Endodermal cell (in vitro differentiated cells): ENCODE data around the gene SSBP4. TPM values are rescaled to one million over a fixed set of nuclear protein-coding genes. Genes with fewer than 3 reads are reported as not detected.

Source experiments
- DNase-seq: peaks from one replicate; pipeline ENCODE4 v3.0.0-alpha.2; 2017
- H3K27ac ChIP-seq: 2 replicates; pipeline ENCODE4 v1.5.1; 2013; ENCODE audit warnings: mild to moderate bottlenecking, low read depth, low read length, moderate library complexity
- H3K27me3 ChIP-seq: 2 replicates; pipeline ENCODE4 v1.6.1; 2013; ENCODE audit warnings: mild to moderate bottlenecking, low read length, moderate library complexity; ENCODE audit not compliant: insufficient read depth, control insufficient read depth, poor library complexity, severe bottlenecking
- H3K36me3 ChIP-seq: 2 replicates; pipeline ENCODE4 v1.7.0; 2013; ENCODE audit warnings: mild to moderate bottlenecking, low read length, moderate library complexity; ENCODE audit not compliant: control insufficient read depth, insufficient read depth
- H3K4me1 ChIP-seq: one replicate; pipeline ENCODE4 v1.7.0; 2013; ENCODE audit warnings: low read length; ENCODE audit not compliant: control insufficient read depth, insufficient read depth
- H3K4me3 ChIP-seq: 2 replicates; pipeline ENCODE4 v1.5.1; 2013; ENCODE audit warnings: mild to moderate bottlenecking, low read length, moderate library complexity
- H3K9ac ChIP-seq: 2 replicates; pipeline ENCODE4 v1.6.1; 2013; ENCODE audit warnings: mild to moderate bottlenecking, low read length, moderate library complexity; ENCODE audit not compliant: poor library complexity, severe bottlenecking; ENCODE audit errors: extremely low read depth
- H3K9me3 ChIP-seq: 2 replicates; pipeline ENCODE4 v1.6.1; 2013; ENCODE audit warnings: mild to moderate bottlenecking, low read length, moderate library complexity; ENCODE audit not compliant: control insufficient read depth
- H3K27ac Mint-ChIP-seq: 2 replicates; pipeline ENCODE4 v1.8.0; 2020; ENCODE audit warnings: mixed read lengths
- H3K27me3 Mint-ChIP-seq: 2 replicates; pipeline ENCODE4 v1.8.0; 2021; ENCODE audit warnings: mild to moderate bottlenecking, mixed read lengths; ENCODE audit not compliant: insufficient read depth
- H3K36me3 Mint-ChIP-seq: 2 replicates; pipeline ENCODE4 v1.8.0; 2020; ENCODE audit warnings: low read depth, mixed read lengths
- H3K4me1 Mint-ChIP-seq: 2 replicates; pipeline ENCODE4 v1.8.0; 2020; ENCODE audit warnings: mixed read lengths
- H3K4me3 Mint-ChIP-seq: 2 replicates; pipeline ENCODE4 v1.8.0; 2020; ENCODE audit warnings: mild to moderate bottlenecking, moderate library complexity, mixed read lengths
- H3K9me3 Mint-ChIP-seq: 2 replicates; pipeline ENCODE4 v1.8.0; 2020; ENCODE audit warnings: mild to moderate bottlenecking, mixed read lengths
- WGBS, 2 experiments: methylation state at CpG; one replicate each; pipeline versions ENCODE4 v1.1.5 to v1.1.7; 2013; ENCODE audit warnings: missing lambda C conversion rate in 2 of 2, mixed read lengths in 1 of 2; ENCODE audit not compliant: insufficient coverage in 1 of 2, insufficient read length in 1 of 2; 5-methylcytosine and 5-hydroxymethylcytosine counted together
- total RNA-seq, 2 donors: library from RNA; stranded (reverse); fragmentation: NEBNext Ultra II Directional in 1 of 2; extraction: Animal tissue kit (Norgen Biotek cat#: 25700) in 1 of 2; gene quantifications; 2 replicates in 1 of 2; 3 replicates in 1 of 2; pipeline ENCODE4 v1.2.1, GENCODE V29; 2021
- TF ChIP-seq, protein P1 (sequence below): fragments of 200-600 bp; sonication (generic); conservative IDR thresholded peaks from 2 replicates; pipeline ENCODE4 v1.5.0; 2021; ENCODE audit warnings: antibody characterized with exemption, mild to moderate bottlenecking

Gene SSBP4
- total RNA-seq, 2 donors from 2014 or later = 35.9 to 43.5 TPM

DNA sequence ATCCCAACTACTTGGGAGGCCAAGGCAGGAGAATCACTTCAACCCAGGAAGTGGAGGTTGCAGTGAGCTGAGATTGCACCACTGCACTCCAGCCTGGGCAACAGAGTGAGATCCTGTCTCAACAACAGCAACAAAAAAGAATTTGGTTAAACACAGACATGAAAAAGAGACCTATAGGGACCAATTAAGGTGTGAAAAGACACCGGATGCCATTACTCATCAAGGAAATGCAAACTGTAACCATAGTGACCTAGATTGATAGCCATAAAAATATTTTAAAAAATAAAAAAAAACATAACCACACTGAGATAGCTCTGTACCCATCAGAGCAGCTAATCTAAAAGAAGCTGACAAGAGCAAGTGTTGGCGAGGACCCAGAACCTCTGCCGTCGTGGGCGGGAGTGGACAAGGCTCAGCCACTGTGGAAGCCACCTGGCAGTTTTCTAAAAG is 55.8 kb downstream of the SSBP4 start:
- H3K4me1 ChIP-seq = no peaks in the 10 kb centered on the region
- TF ChIP-seq, protein P1, sequence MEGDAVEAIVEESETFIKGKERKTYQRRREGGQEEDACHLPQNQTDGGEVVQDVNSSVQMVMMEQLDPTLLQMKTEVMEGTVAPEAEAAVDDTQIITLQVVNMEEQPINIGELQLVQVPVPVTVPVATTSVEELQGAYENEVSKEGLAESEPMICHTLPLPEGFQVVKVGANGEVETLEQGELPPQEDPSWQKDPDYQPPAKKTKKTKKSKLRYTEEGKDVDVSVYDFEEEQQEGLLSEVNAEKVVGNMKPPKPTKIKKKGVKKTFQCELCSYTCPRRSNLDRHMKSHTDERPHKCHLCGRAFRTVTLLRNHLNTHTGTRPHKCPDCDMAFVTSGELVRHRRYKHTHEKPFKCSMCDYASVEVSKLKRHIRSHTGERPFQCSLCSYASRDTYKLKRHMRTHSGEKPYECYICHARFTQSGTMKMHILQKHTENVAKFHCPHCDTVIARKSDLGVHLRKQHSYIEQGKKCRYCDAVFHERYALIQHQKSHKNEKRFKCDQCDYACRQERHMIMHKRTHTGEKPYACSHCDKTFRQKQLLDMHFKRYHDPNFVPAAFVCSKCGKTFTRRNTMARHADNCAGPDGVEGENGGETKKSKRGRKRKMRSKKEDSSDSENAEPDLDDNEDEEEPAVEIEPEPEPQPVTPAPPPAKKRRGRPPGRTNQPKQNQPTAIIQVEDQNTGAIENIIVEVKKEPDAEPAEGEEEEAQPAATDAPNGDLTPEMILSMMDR = no peak
- H3K4me3 ChIP-seq = no peak overlapping the region
- peaks cover 2% of the 10 kb centered on the region for H3K4me1 Mint-ChIP-seq
- H3K4me3 Mint-ChIP-seq = no peak overlapping the region
- no peaks in the 10 kb centered on the region for H3K27me3 Mint-ChIP-seq
- H3K9ac ChIP-seq = no peak overlapping the region
- H3K27ac ChIP-seq = no peak overlapping the region
- no peaks in the 10 kb centered on the region for H3K9me3 Mint-ChIP-seq
- no peaks in the 10 kb centered on the region for H3K27me3 ChIP-seq
- no peaks in the 10 kb centered on the region for H3K9me3 ChIP-seq
- no peak overlapping the region for H3K27ac Mint-ChIP-seq
- H3K36me3 ChIP-seq = peaks cover 3% of the 10 kb centered on the region
- no peaks in the 10 kb centered on the region for H3K36me3 Mint-ChIP-seq
- 93 to 98% methylated on average over 4 to 5 of the region's 5 CpGs for WGBS, 2 experiments
- no peak for DNase-seq

DNA sequence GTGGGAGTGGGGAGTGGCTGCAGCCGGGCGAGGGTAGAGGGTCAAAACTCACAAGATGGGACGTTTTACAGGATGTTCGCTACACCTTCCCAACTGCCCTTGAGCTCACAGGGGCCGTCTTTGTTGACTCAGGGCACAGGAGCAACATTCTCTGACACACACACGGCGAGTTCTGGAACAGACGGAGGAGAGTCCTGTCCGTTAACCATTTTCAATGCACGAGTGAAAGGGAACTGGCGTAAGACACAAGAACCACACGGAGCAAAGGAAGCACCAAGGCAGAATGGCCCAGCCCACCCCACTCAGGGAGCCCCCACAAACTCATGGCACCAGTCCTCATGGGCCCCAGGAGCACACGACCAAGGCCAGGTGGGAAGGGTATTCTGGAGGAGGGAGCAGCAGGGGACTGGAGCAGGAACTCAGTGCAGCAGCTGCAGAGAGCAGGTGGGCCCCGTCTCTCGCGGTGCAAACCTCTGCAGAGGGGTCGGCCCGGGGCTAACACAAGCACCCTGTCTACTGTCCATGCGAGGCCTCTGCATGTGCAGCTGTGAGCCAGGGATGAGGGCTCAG is 56.6 kb downstream of the SSBP4 start:
- H3K4me1 ChIP-seq = no peaks in the 10 kb centered on the region
- no peak for DNase-seq
- H3K4me3 Mint-ChIP-seq = no peak overlapping the region
- TF ChIP-seq, protein P1 = no peak
- no peaks in the 10 kb centered on the region for H3K9me3 ChIP-seq
- 89 to 92% methylated on average over 19 of the region's 19 CpGs for WGBS, 2 experiments
- no peaks in the 10 kb centered on the region for H3K36me3 Mint-ChIP-seq
- no peak overlapping the region for H3K4me3 ChIP-seq
- H3K27ac Mint-ChIP-seq = no peak overlapping the region
- H3K36me3 ChIP-seq = peaks cover under 1% of the 10 kb centered on the region
- no peaks in the 10 kb centered on the region for H3K27me3 Mint-ChIP-seq
- H3K27ac ChIP-seq = no peak overlapping the region
- H3K4me1 Mint-ChIP-seq = no peaks in the 10 kb centered on the region
- no peak overlapping the region for H3K9ac ChIP-seq
- no peaks in the 10 kb centered on the region for H3K9me3 Mint-ChIP-seq
- no peaks in the 10 kb centered on the region for H3K27me3 ChIP-seq

DNA sequence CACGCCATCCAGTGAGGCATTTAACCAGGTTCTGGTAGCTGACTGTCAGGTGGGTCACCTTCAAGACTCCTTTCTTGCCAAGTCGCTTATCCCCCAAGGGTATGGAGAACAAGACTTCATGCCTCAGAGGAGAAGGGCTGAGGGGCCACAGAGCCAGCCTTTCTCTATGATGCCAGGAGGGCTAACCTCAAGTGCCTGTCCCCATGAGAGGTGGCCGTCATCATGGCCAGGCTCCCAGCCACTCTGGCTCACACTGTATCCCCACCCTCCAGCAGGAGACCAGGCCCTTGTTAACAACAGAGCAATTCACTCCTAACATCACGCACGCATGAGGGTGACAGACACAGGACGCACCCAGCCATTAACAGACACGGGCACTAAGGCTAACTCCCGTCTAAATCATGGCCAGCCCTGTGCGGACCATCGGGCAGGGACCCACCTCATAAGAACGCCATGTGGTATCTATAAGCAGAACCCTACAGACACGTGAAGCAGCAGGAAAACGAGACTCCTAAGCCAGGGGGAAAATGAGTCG is 57.4 kb downstream of the SSBP4 start:
- peaks cover 3% of the 10 kb centered on the region for H3K36me3 Mint-ChIP-seq
- Histone ChIP-seq H3K27me3 (no peaks in the 10 kb centered on the region), H3K9me3 (peaks cover 2% of the 10 kb centered on the region), H3K4me1 (no peaks in the 10 kb centered on the region), H3K9ac (no peak overlapping the region), H3K27ac (no peak overlapping the region), H3K4me3 (no peak overlapping the region), H3K36me3 (no peaks in the 10 kb centered on the region)
- H3K4me3 Mint-ChIP-seq = no peak overlapping the region
- no peak for DNase-seq
- no peaks in the 10 kb centered on the region for H3K4me1 Mint-ChIP-seq
- H3K9me3 Mint-ChIP-seq = no peaks in the 10 kb centered on the region
- TF ChIP-seq, protein P1 = no peak
- WGBS, 2 experiments = 96 to 97% methylated on average over 12 to 14 of the region's 14 CpGs
- H3K27ac Mint-ChIP-seq = no peak overlapping the region
- no peaks in the 10 kb centered on the region for H3K27me3 Mint-ChIP-seq
